HG02973 (cell line): ENCODE measurements around the gene LPIN1.
"Not testable (repeated sequence)": the region's sequence is repeated elsewhere in the genome, so short reads cannot be mapped to it uniquely, and the experiment has no call there.

Experiments used
- ATAC-seq: cut with Tn5 transposase; IDR thresholded peaks from one replicate; pipeline ENCODE4 v1.9.1; 2021; ENCODE audit warnings: moderate library complexity; ENCODE audit not compliant: unreplicated experiment

The LPIN1 gene

GRCh38 chr2:11759182-11759975, 12.9 kb downstream of the LPIN1 start:
- not testable (repeated sequence) for ATAC-seq

- no peak for ATAC-seq
Measured at GRCh38 chr2:11761259-11761658, 14.8 kb downstream of the LPIN1 start.

GRCh38 chr2:11762031-11762430, 15.6 kb downstream of the LPIN1 start:
- no peak for ATAC-seq

- no peak for ATAC-seq
Measured at GRCh38 chr2:11762799-11763461, 16.5 kb downstream of the LPIN1 start.

GRCh38 chr2:11764359-11764758, 17.9 kb downstream of the LPIN1 start:
- no peak for ATAC-seq

- no peak for ATAC-seq
Measured at GRCh38 chr2:11764920-11765319, 18.5 kb downstream of the LPIN1 start.

- no peak for ATAC-seq
Measured at GRCh38 chr2:11765501-11765900, 19.1 kb downstream of the LPIN1 start.

- ATAC-seq: no peak
Measured at GRCh38 chr2:11766016-11766415, 19.6 kb downstream of the LPIN1 start.

GRCh38 chr2:11767779-11768178, 21.3 kb downstream of the LPIN1 start:
- no peak for ATAC-seq

GRCh38 chr2:11768946-11769345, 22.5 kb downstream of the LPIN1 start:
- ATAC-seq: no peak

- no peak for ATAC-seq
Measured at GRCh38 chr2:11769516-11769915, 23.1 kb downstream of the LPIN1 start.

GRCh38 chr2:11770531-11771188, 24.2 kb downstream of the LPIN1 start:
- ATAC-seq: no peak

GRCh38 chr2:11771971-11772615, 25.7 kb downstream of the LPIN1 start:
- no peak for ATAC-seq

GRCh38 chr2:11773111-11773510, 26.7 kb downstream of the LPIN1 start:
- ATAC-seq: no peak

- no peak for ATAC-seq
Measured at GRCh38 chr2:11773747-11774525, 27.5 kb downstream of the LPIN1 start.

- ATAC-seq: no peak
Measured at GRCh38 chr2:11774600-11774999, 28.2 kb downstream of the LPIN1 start.

- ATAC-seq: peak; percentile 71
Measured at GRCh38 chr2:11775384-11775783, 29.0 kb downstream of the LPIN1 start.

- ATAC-seq: no peak
Measured at GRCh38 chr2:11777066-11777782, 30.8 kb downstream of the LPIN1 start.

GRCh38 chr2:11777886-11778415, 31.5 kb downstream of the LPIN1 start:
- ATAC-seq: no peak

GRCh38 chr2:11778416-11778815, 32.0 kb downstream of the LPIN1 start:
- no peak for ATAC-seq
